ENCODE measurements around the gene SIVA1.

SIVA1 gene

GRCh38 chr14:104723651-104724406, 29.1 kb upstream of the SIVA1 start, which contains the start of gene ADSS1:
Gene ADSS1 (plus strand): TSS chr14:104724229. CDS start chr14:104724271, 42 bp downstream.
- ChIA-PET POLR2A (no interaction called here), CTCF (interaction anchor here (1.1 to 1.4 kb wide), 2 partner anchors 18 to 29 kb away, joined by 3 to 4 read pairs; partner anchors contain the start of gene SIVA1)
- no peak for TF ChIP-seq TARDBP (IDR thresholded peaks at IDR 0.05)
- no peak for TF ChIP-seq HDGF (IDR thresholded peaks at IDR 0.05; ENCODE audit: borderline replicate concordance)
- no peak for TF ChIP-seq NFRKB (IDR thresholded peaks at IDR 0.05)
- no peak for TF ChIP-seq ARNT (IDR thresholded peaks at IDR 0.05)
- no peak for TF ChIP-seq ZNF384 (IDR thresholded peaks at IDR 0.05)
- TF ChIP-seq SUZ12 (IDR thresholded peaks at IDR 0.05), result no peak
- no peak for TF ChIP-seq FOXA1 (IDR thresholded peaks at IDR 0.05)
- TF ChIP-seq FOXK2 (IDR thresholded peaks at IDR 0.05), result no peak
- no peak for TF ChIP-seq ELF4 (IDR thresholded peaks at IDR 0.05)
- no peak for TF ChIP-seq SP1 (IDR thresholded peaks at IDR 0.05)
- TF ChIP-seq LEF1 (IDR thresholded peaks at IDR 0.05; ENCODE audit: borderline replicate concordance), result no peak
- TF ChIP-seq L3MBTL2 (conservative IDR thresholded peaks at IDR 0.05), result no peak
- DNase-seq (ENCODE audit: extremely low spot score), result peak; percentile 83

- POLR2A ChIA-PET, result interaction anchor here (2.7 kb wide), 1 partner anchor 28 kb away, joined by 18 read pairs; the partner anchor contains the start of gene SIVA1
- peak; percentile 15 for DNase-seq (ENCODE audit: extremely low spot score)
- CTCF ChIA-PET, result interaction anchor here (1.4 kb wide), 1 partner anchor 28 kb away, joined by 3 read pairs; the partner anchor contains the start of gene SIVA1
- TF ChIP-seq HDGF (IDR thresholded peaks at IDR 0.05; ENCODE audit: borderline replicate concordance) (no peak), SP1 (IDR thresholded peaks at IDR 0.05) (no peak), PKNOX1 (IDR thresholded peaks at IDR 0.05) (no peak), FOXK2 (IDR thresholded peaks at IDR 0.05) (no peak), FOXM1 (IDR thresholded peaks at IDR 0.05; ENCODE audit: borderline replicate concordance) (no peak), ZNF384 (IDR thresholded peaks at IDR 0.05) (no peak), ARNT (IDR thresholded peaks at IDR 0.05) (no peak), FOXA1 (IDR thresholded peaks at IDR 0.05) (no peak), BHLHE40 (IDR thresholded peaks at IDR 0.05; ENCODE audit: borderline replicate concordance) (no peak)
Measured at GRCh38 chr14:104724407-104724980, 28.5 kb upstream of the SIVA1 start.

- CTCF ChIA-PET, result interaction anchor here (1.4 kb wide), 1 partner anchor 27 kb away, joined by 3 read pairs; the partner anchor contains the start of gene SIVA1
- no peak for DNase-seq (ENCODE audit: extremely low spot score)
- TF ChIP-seq FOXA1 (IDR thresholded peaks at IDR 0.05) (no peak), ARNT (IDR thresholded peaks at IDR 0.05) (no peak), SUZ12 (IDR thresholded peaks at IDR 0.05) (no peak), CTBP1 (IDR thresholded peaks at IDR 0.05; ENCODE audit: borderline replicate concordance) (no peak), NFRKB (IDR thresholded peaks at IDR 0.05) (no peak), FOXK2 (IDR thresholded peaks at IDR 0.05) (no peak), FOXM1 (IDR thresholded peaks at IDR 0.05; ENCODE audit: borderline replicate concordance) (no peak), HDGF (IDR thresholded peaks at IDR 0.05; ENCODE audit: borderline replicate concordance) (no peak), ZNF384 (IDR thresholded peaks at IDR 0.05) (no peak), TARDBP (IDR thresholded peaks at IDR 0.05) (no peak), BHLHE40 (IDR thresholded peaks at IDR 0.05; ENCODE audit: borderline replicate concordance) (no peak), PKNOX1 (IDR thresholded peaks at IDR 0.05) (no peak), SP1 (IDR thresholded peaks at IDR 0.05) (no peak), LEF1 (IDR thresholded peaks at IDR 0.05; ENCODE audit: borderline replicate concordance) (no peak), L3MBTL2 (conservative IDR thresholded peaks at IDR 0.05) (no peak), ELF4 (IDR thresholded peaks at IDR 0.05) (no peak)
- POLR2A ChIA-PET, result interaction anchor here (1.0 to 2.7 kb wide), 2 partner anchors 26 to 27 kb away, joined by 3 to 18 read pairs; partner anchors contain the start of gene SIVA1
Measured at GRCh38 chr14:104724981-104725771, 27.8 kb upstream of the SIVA1 start.

GRCh38 chr14:104725772-104726548, 27.0 kb upstream of the SIVA1 start:
- CTCF ChIA-PET, result no interaction called here

More at GRCh38 chr14:104725772-104726548, 27.0 kb upstream of the SIVA1 start:
- no peak for DNase-seq (ENCODE audit: extremely low spot score)
- TF ChIP-seq SP1 (IDR thresholded peaks at IDR 0.05), result no peak
- TF ChIP-seq ZNF384 (IDR thresholded peaks at IDR 0.05), result no peak
- no peak for TF ChIP-seq ARNT (IDR thresholded peaks at IDR 0.05)
- TF ChIP-seq FOXK2 (IDR thresholded peaks at IDR 0.05), result no peak
- no peak for TF ChIP-seq TARDBP (IDR thresholded peaks at IDR 0.05)
- TF ChIP-seq ELF4 (IDR thresholded peaks at IDR 0.05), result no peak
- no peak for TF ChIP-seq BHLHE40 (IDR thresholded peaks at IDR 0.05; ENCODE audit: borderline replicate concordance)
- no peak for TF ChIP-seq PKNOX1 (IDR thresholded peaks at IDR 0.05)
- TF ChIP-seq NFRKB (IDR thresholded peaks at IDR 0.05), result no peak
- no peak for TF ChIP-seq CTBP1 (IDR thresholded peaks at IDR 0.05; ENCODE audit: borderline replicate concordance)
- TF ChIP-seq HDGF (IDR thresholded peaks at IDR 0.05; ENCODE audit: borderline replicate concordance), result no peak
- no peak for TF ChIP-seq LEF1 (IDR thresholded peaks at IDR 0.05; ENCODE audit: borderline replicate concordance)
- TF ChIP-seq FOXA1 (IDR thresholded peaks at IDR 0.05), result no peak
- TF ChIP-seq SUZ12 (IDR thresholded peaks at IDR 0.05), result no peak
- TF ChIP-seq L3MBTL2 (conservative IDR thresholded peaks at IDR 0.05), result no peak
- TF ChIP-seq FOXM1 (IDR thresholded peaks at IDR 0.05; ENCODE audit: borderline replicate concordance), result no peak
- POLR2A ChIA-PET, result interaction anchor here (1.0 to 2.7 kb wide), 2 partner anchors 25 to 26 kb away, joined by 3 to 18 read pairs; partner anchors contain the start of gene SIVA1
